Caco-2 (cell line): Measurements from ENCODE around the gene CIBAR2. TPM values are rescaled to one million over a fixed set of nuclear protein-coding genes. Genes with fewer than 3 reads are reported as not detected.

Experiments
- BruUV-seq: library from RNA; stranded (reverse); fragments of 400-500 nt; replicated peaks from 2 replicates; lab custom pipeline; 2021; lab: Mats Ljungman, UMichigan
- CTCF ChIA-PET: fragments of 300-600 bp; sonication (Branson Sonifier 250); formaldehyde crosslinking; loops from one replicate; lab custom pipeline; 2022; ENCODE audit warnings: antibody characterized with exemption; lab: Charles Lee
- POLR2A ChIA-PET: fragments of 300-600 bp; sonication (Branson Sonifier 250); formaldehyde crosslinking; loops from one replicate; lab custom pipeline; 2022; ENCODE audit warnings: antibody characterized with exemption; lab: Charles Lee
- DNase-seq, 2 experiments: peaks; one replicate each; pipeline versions ENCODE4 v3.0.0 to v3.0.0-alpha.2; 2020 to 2022
- H3K27me3 ChIP-seq: replicated peaks from 2 replicates; pipeline ENCODE4 v1.6.0; 2011; ENCODE audit warnings: low read length; ENCODE audit not compliant: control insufficient read depth, insufficient read depth
- H3K36me3 ChIP-seq: 2 replicates; pipeline ENCODE4 v1.5.1; 2011; ENCODE audit warnings: low read length; ENCODE audit not compliant: control insufficient read depth, insufficient read depth
- H3K4me1 ChIP-seq: fragments of 250-450 bp; sonication (Bioruptor Pico); 2 replicates; pipeline ENCODE4 v1.5.1; 2020; ENCODE audit warnings: mild to moderate bottlenecking
- H3K4me3 ChIP-seq: 2 replicates; pipeline ENCODE4 v1.5.1; 2011; ENCODE audit warnings: low read depth, mild to moderate bottlenecking, control low read depth, low read length
- H3K9me3 ChIP-seq: fragments of 250-450 bp; sonication (Bioruptor Pico); 2 replicates; pipeline ENCODE4 v1.5.1; 2020; ENCODE audit warnings: mild to moderate bottlenecking, moderate library complexity
- H3K27ac Mint-ChIP-seq: one replicate; pipeline ENCODE4 v1.8.0; 2022; ENCODE audit warnings: mixed read lengths; ENCODE audit not compliant: unreplicated experiment
- H3K27me3 Mint-ChIP-seq: one replicate; pipeline ENCODE4 v1.8.0; 2022; ENCODE audit warnings: mixed read lengths; ENCODE audit not compliant: insufficient read depth, unreplicated experiment
- H3K36me3 Mint-ChIP-seq: one replicate; pipeline ENCODE4 v1.8.0; 2022; ENCODE audit warnings: mild to moderate bottlenecking, mixed read lengths; ENCODE audit not compliant: insufficient read depth, unreplicated experiment
- H3K4me1 Mint-ChIP-seq: one replicate; pipeline ENCODE4 v1.8.0; 2022; ENCODE audit warnings: low read depth, mixed read lengths; ENCODE audit not compliant: unreplicated experiment
- H3K4me3 Mint-ChIP-seq: one replicate; pipeline ENCODE4 v1.8.0; 2022; ENCODE audit warnings: mild to moderate bottlenecking, moderate library complexity, mixed read lengths; ENCODE audit not compliant: unreplicated experiment
- H3K9me3 Mint-ChIP-seq: one replicate; pipeline ENCODE4 v1.8.0; 2022; ENCODE audit warnings: mixed read lengths; ENCODE audit not compliant: unreplicated experiment
- intact Hi-C: fragments of 100-400 bp; cut with micrococcal nuclease; formaldehyde crosslinking; loops from one replicate; pipeline ENCODE4 v1.10.0; 2022; ENCODE audit not compliant: unreplicated experiment
- total RNA-seq: library from RNA; stranded (reverse); gene quantifications from 2 replicates; pipeline ENCODE4 v1.2.3, GENCODE V29; 2022
- TF ChIP-seq, protein P1 (sequence below), 2 experiments: fragments of 200-600 bp in 1 of 2; IDR thresholded peaks; 1 replicate in 1 of 2; 2 replicates in 1 of 2; pipeline versions ENCODE4 v1.5.1 to v1.8.0; 2011 to 2022; ENCODE audit warnings: antibody characterized with exemption in 1 of 2, control low read depth in 1 of 2, inconsistent platforms in 1 of 2, low read depth in 1 of 2, low read length in 1 of 2, mild to moderate bottlenecking in 1 of 2, moderate library complexity in 1 of 2; ENCODE audit not compliant: insufficient read depth in 1 of 2, severe bottlenecking in 1 of 2, unreplicated experiment in 1 of 2

CIBAR2 gene
- total RNA-seq, 1 experiment from 2014 or later = not detected

DNA sequence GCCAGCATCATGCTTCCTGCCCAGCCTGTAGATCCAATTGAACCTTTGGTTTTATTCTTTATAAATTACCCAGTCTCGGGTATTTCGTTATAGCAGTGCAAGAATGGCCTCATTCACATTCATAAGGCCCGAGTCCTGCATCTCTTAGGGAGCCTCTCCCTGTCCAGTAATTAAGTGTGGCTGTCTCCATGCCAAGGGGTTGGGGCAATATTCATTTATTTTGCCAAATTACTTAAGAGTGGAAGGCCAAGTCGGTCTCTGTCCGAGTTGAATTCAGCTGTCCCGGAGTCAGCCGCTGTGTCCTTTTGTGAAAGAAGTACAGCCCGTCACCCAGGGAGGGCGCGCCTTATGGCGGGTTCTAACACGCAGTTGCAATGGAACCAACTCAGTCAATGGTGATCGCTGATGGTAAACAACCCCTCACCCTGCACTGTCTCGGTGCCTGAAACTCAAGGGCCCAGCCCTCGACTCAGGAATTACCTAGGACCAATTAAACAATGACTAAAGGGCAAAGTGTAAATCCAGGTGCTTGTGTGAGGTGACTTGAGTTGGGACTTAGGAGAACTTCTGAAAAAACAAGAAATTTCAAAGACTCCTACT, 62.5 kb downstream of the CIBAR2 start:
- DNase-seq = no peak
- no peak overlapping the region for H3K4me3 Mint-ChIP-seq
- peaks cover 9% of the 10 kb centered on the region for H3K4me1 Mint-ChIP-seq
- H3K36me3 Mint-ChIP-seq = no peaks in the 10 kb centered on the region
- ChIA-PET POLR2A (interaction anchor here (0.6 kb wide), 1 partner anchor 113 kb away, joined by 3 read pairs; no protein-coding TSS in a partner anchor), CTCF (no interaction called here)
- intact Hi-C loops = no loop called here
- Histone ChIP-seq H3K9me3 (no peaks in the 10 kb centered on the region), H3K27me3 (no peaks in the 10 kb centered on the region), H3K4me1 (0 out of 2 replicates have a peak, but pooled peaks cover 4% of the 10 kb centered on the region), H3K4me3 (no peak overlapping the region), H3K36me3 (no peaks in the 10 kb centered on the region)
- no TSS peak for BruUV-seq
- no peak overlapping the region for H3K27ac Mint-ChIP-seq
- TF ChIP-seq, protein P1, sequence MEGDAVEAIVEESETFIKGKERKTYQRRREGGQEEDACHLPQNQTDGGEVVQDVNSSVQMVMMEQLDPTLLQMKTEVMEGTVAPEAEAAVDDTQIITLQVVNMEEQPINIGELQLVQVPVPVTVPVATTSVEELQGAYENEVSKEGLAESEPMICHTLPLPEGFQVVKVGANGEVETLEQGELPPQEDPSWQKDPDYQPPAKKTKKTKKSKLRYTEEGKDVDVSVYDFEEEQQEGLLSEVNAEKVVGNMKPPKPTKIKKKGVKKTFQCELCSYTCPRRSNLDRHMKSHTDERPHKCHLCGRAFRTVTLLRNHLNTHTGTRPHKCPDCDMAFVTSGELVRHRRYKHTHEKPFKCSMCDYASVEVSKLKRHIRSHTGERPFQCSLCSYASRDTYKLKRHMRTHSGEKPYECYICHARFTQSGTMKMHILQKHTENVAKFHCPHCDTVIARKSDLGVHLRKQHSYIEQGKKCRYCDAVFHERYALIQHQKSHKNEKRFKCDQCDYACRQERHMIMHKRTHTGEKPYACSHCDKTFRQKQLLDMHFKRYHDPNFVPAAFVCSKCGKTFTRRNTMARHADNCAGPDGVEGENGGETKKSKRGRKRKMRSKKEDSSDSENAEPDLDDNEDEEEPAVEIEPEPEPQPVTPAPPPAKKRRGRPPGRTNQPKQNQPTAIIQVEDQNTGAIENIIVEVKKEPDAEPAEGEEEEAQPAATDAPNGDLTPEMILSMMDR (IDR thresholded peaks at IDR 0.05; ENCODE audit: insufficient read depth in 1 of 2, low read depth in 1 of 2, low read length in 1 of 2, severe bottlenecking in 1 of 2, unreplicated experiment in 1 of 2) = no peak
- no peaks in the 10 kb centered on the region for H3K27me3 Mint-ChIP-seq
- H3K9me3 Mint-ChIP-seq = no peaks in the 10 kb centered on the region

DNA sequence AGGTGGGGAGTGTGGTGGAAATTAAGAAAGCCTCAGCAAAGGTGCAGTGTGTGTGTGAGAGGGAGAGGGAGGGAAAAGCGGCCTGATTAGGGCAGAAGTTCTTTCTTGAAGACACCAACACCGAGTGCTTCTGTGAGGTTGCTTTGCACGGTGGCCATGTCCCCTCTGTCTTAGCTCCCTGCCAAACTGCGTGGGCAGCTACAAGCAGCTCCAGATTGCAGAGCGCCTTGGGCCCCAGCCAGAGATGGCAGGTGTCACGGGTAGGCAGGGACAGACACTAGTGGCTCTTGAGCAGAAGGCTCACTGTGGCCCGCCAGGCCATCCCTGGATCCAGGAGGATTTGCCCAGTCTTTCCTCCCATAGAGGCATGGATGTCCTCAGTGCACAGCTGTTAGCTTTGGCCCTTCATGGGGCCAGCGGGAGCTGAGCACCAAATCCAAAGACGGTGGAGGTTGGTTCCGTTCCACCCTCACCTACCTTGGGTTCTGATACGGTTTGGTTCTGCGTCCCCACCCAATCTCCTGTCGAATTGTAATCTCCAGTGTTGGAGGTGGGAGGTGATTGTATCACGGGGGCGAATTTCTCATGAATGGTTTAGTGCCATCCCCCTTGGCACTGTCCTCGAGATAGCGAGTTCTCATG, 63.2 kb downstream of the CIBAR2 start:
- H3K4me1 ChIP-seq = 0 out of 2 replicates have a peak, but pooled peaks cover 4% of the 10 kb centered on the region
- CTCF ChIA-PET = interaction anchor here (0.6 to 1.2 kb wide), 2 partner anchors 35 to 185 kb away, joined by 3 read pairs; no protein-coding TSS in a partner anchor
- H3K36me3 Mint-ChIP-seq = no peaks in the 10 kb centered on the region
- H3K9me3 ChIP-seq = no peaks in the 10 kb centered on the region
- intact Hi-C loops = no loop called here
- no peaks in the 10 kb centered on the region for H3K36me3 ChIP-seq
- DNase-seq = no peak
- no peaks in the 10 kb centered on the region for H3K27me3 Mint-ChIP-seq
- no peak overlapping the region for H3K27ac Mint-ChIP-seq
- POLR2A ChIA-PET = no interaction called here
- H3K27me3 ChIP-seq = no peaks in the 10 kb centered on the region
- no peaks in the 10 kb centered on the region for H3K9me3 Mint-ChIP-seq
- no peak overlapping the region for H3K4me3 Mint-ChIP-seq
- peaks cover 9% of the 10 kb centered on the region for H3K4me1 Mint-ChIP-seq
- no TSS peak for BruUV-seq
- TF ChIP-seq, protein P1 (IDR thresholded peaks at IDR 0.05; ENCODE audit: insufficient read depth in 1 of 2, low read depth in 1 of 2, low read length in 1 of 2, severe bottlenecking in 1 of 2, unreplicated experiment in 1 of 2) = no peak
- no peak overlapping the region for H3K4me3 ChIP-seq

Other genes with a start within 250 kb of the CIBAR2 start
- 82.8 and 85.7 TPM in 2 replicates for gene ZDHHC7, start 100.9 kb downstream of the CIBAR2 start, total RNA-seq
- 7.1 and 7.9 TPM in 2 replicates for gene KIAA0513, start 84.7 kb downstream of the CIBAR2 start, total RNA-seq